Measurements from ENCODE around the gene TTLL1.

GRCh38 chr22:43106302-43106701 lies 17.1 kb upstream of the TTLL1 start:
- TF ChIP-seq CTCF (optimal IDR thresholded peaks at IDR 0.05 in 1 of 3, IDR thresholded peaks at IDR 0.05 in 1 of 3, conservative IDR thresholded peaks at IDR 0.05 in 1 of 3; ENCODE audit: extremely low read depth in 1 of 3, insufficient read depth in 2 of 3, low read length in 3 of 3) (no peak), EZH2 (IDR thresholded peaks at IDR 0.05; ENCODE audit: low read length) (no peak)
